ENCODE data around the gene TLL1.

TLL1 gene

GRCh38 chr4:165971933-165972332 is 98.9 kb downstream of the TLL1 start:
- Histone ChIP-seq H3K4me2 (ENCODE audit: low read depth, low read length, poor library complexity, severe bottlenecking) (no peak overlapping the region), H2AFZ (ENCODE audit: low read depth, low read length, severe bottlenecking) (no peak overlapping the region), H3F3A (ENCODE audit: insufficient read depth) (no peaks in the 10 kb centered on the region), H3K36me3 (ENCODE audit: low read length) (no peaks in the 10 kb centered on the region), H3K4me3 (ENCODE audit: insufficient read depth, low read length, poor library complexity, severe bottlenecking) (no peak overlapping the region), H3K27ac (ENCODE audit: low read depth, low read length) (no peak overlapping the region), H3K9ac (ENCODE audit: low read length) (no peak overlapping the region), H4K20me1 (ENCODE audit: low read depth, low read length) (no peaks in the 10 kb centered on the region), H3K27me3 (ENCODE audit: low read length) (no peaks in the 10 kb centered on the region), H3K9me3 (ENCODE audit: insufficient read depth, low read length) (no peaks in the 10 kb centered on the region), H3K9me2 (replicated peaks; ENCODE audit: insufficient read depth, low read length) (no peaks in the 10 kb centered on the region), H3K79me2 (ENCODE audit: insufficient read depth, low read length) (no peaks in the 10 kb centered on the region)
- TF ChIP-seq CTCF (IDR thresholded peaks at IDR 0.05; ENCODE audit: insufficient read depth, low read length, poor library complexity, severe bottlenecking) = no peak
- TF ChIP-seq EZH2phosphoT487 (conservative IDR thresholded peaks at IDR 0.05; ENCODE audit: low read length) = no peak

GRCh38 chr4:165972747-165973146 is 99.7 kb downstream of the TLL1 start:
- Histone ChIP-seq H3K9me2 (replicated peaks; ENCODE audit: insufficient read depth, low read length) (no peaks in the 10 kb centered on the region), H3K27me3 (ENCODE audit: low read length) (no peaks in the 10 kb centered on the region), H3K36me3 (ENCODE audit: low read length) (no peaks in the 10 kb centered on the region), H3K9ac (ENCODE audit: low read length) (no peak overlapping the region), H3K9me3 (ENCODE audit: insufficient read depth, low read length) (no peaks in the 10 kb centered on the region), H3K27ac (ENCODE audit: low read depth, low read length) (no peak overlapping the region), H3K4me2 (ENCODE audit: low read depth, low read length, poor library complexity, severe bottlenecking) (no peak overlapping the region), H4K20me1 (ENCODE audit: low read depth, low read length) (no peaks in the 10 kb centered on the region), H3K79me2 (ENCODE audit: insufficient read depth, low read length) (no peaks in the 10 kb centered on the region), H3K4me3 (ENCODE audit: insufficient read depth, low read length, poor library complexity, severe bottlenecking) (no peak overlapping the region), H2AFZ (ENCODE audit: low read depth, low read length, severe bottlenecking) (no peak overlapping the region), H3F3A (ENCODE audit: insufficient read depth) (no peaks in the 10 kb centered on the region)
- TF ChIP-seq CTCF (IDR thresholded peaks at IDR 0.05; ENCODE audit: insufficient read depth, low read length, poor library complexity, severe bottlenecking) (no peak), EZH2phosphoT487 (conservative IDR thresholded peaks at IDR 0.05; ENCODE audit: low read length) (no peak)

- H3K9me2 ChIP-seq (replicated peaks; ENCODE audit: insufficient read depth, low read length) = no peaks in the 10 kb centered on the region
- no peaks in the 10 kb centered on the region for H3K27me3 ChIP-seq (ENCODE audit: low read length)
- no peaks in the 10 kb centered on the region for H3F3A ChIP-seq (ENCODE audit: insufficient read depth)
- no peaks in the 10 kb centered on the region for H3K36me3 ChIP-seq (ENCODE audit: low read length)
- no peak overlapping the region for H3K4me2 ChIP-seq (ENCODE audit: low read depth, low read length, poor library complexity, severe bottlenecking)
- H4K20me1 ChIP-seq (ENCODE audit: low read depth, low read length) = no peaks in the 10 kb centered on the region
- H3K4me3 ChIP-seq (ENCODE audit: insufficient read depth, low read length, poor library complexity, severe bottlenecking) = no peak overlapping the region
- TF ChIP-seq CTCF (IDR thresholded peaks at IDR 0.05; ENCODE audit: insufficient read depth, low read length, poor library complexity, severe bottlenecking) (no peak), EZH2phosphoT487 (conservative IDR thresholded peaks at IDR 0.05; ENCODE audit: low read length) (no peak)
- no peaks in the 10 kb centered on the region for H3K9me3 ChIP-seq (ENCODE audit: insufficient read depth, low read length)
- H3K79me2 ChIP-seq (ENCODE audit: insufficient read depth, low read length) = no peaks in the 10 kb centered on the region
- no peak overlapping the region for H2AFZ ChIP-seq (ENCODE audit: low read depth, low read length, severe bottlenecking)
- no peak overlapping the region for H3K9ac ChIP-seq (ENCODE audit: low read length)
- H3K27ac ChIP-seq (ENCODE audit: low read depth, low read length) = no peak overlapping the region
Measured at GRCh38 chr4:165982934-165983333, 109.9 kb downstream of the TLL1 start.

Measured in SU-DHL-6 (cell line).